Smooth muscle cell (in vitro differentiated cells): Measurements from ENCODE around the gene SLC4A3. TPM values are rescaled to one million over a fixed set of nuclear protein-coding genes. Genes with fewer than 3 reads are reported as not detected.

Source experiments
- DNase-seq: peaks from one replicate; lab custom pipeline; 2025; ENCODE audit not compliant: unreplicated experiment; lab: John Stamatoyannopoulos, UW
- H2AFZ ChIP-seq: fragments of 200-600 bp; sonication (generic); 2 replicates; pipeline ENCODE4 v1.6.0; 2016; ENCODE audit warnings: antibody characterized with exemption, low read depth, mild to moderate bottlenecking
- H3F3A ChIP-seq: fragments of 200-600 bp; sonication (generic); 2 replicates; pipeline ENCODE4 v1.6.0; 2017; ENCODE audit warnings: antibody characterized with exemption, low read depth
- H3K27ac ChIP-seq: fragments of 200-600 bp; sonication (generic); 2 replicates; pipeline ENCODE4 v1.5.1; 2016; ENCODE audit warnings: low read depth, mild to moderate bottlenecking
- H3K27me3 ChIP-seq: fragments of 200-600 bp; sonication (generic); 2 replicates; pipeline ENCODE4 v1.6.1; 2016; ENCODE audit warnings: low read depth, mild to moderate bottlenecking
- H3K36me3 ChIP-seq: fragments of 200-600 bp; sonication (generic); 2 replicates; pipeline ENCODE4 v1.5.1; 2016; ENCODE audit warnings: low read depth
- H3K4me1 ChIP-seq: fragments of 200-600 bp; sonication (generic); 2 replicates; pipeline ENCODE4 v1.5.1; 2016; ENCODE audit warnings: low read depth
- H3K4me2 ChIP-seq: fragments of 200-600 bp; sonication (generic); 2 replicates; pipeline ENCODE4 v1.6.0; 2016; ENCODE audit warnings: mild to moderate bottlenecking
- H3K4me3 ChIP-seq: fragments of 200-600 bp; sonication (generic); 2 replicates; pipeline ENCODE4 v1.5.1; 2016; ENCODE audit warnings: mild to moderate bottlenecking
- H3K79me2 ChIP-seq: fragments of 200-600 bp; sonication (generic); 2 replicates; pipeline ENCODE4 v1.6.0; 2016; ENCODE audit warnings: low read depth, mild to moderate bottlenecking
- H3K9ac ChIP-seq: fragments of 200-600 bp; sonication (generic); 2 replicates; pipeline ENCODE4 v1.6.0; 2016; ENCODE audit warnings: low read depth
- H3K9me3 ChIP-seq: fragments of 200-600 bp; sonication (generic); replicated peaks from 2 replicates; pipeline ENCODE4 v1.5.1; 2016; ENCODE audit warnings: low read depth
- H4K20me1 ChIP-seq: fragments of 200-600 bp; sonication (generic); 2 replicates; pipeline ENCODE4 v1.6.0; 2016; ENCODE audit warnings: low read depth
- CTCF ChIP-seq: fragments of 200-600 bp; sonication (generic); IDR thresholded peaks from 2 replicates; pipeline ENCODE4 v1.5.1; 2017; ENCODE audit warnings: borderline replicate concordance, mild to moderate bottlenecking, antibody characterized with exemption; ENCODE audit not compliant: insufficient read depth, poor library complexity, severe bottlenecking
- WGBS: methylation state at CpG from one replicate; pipeline ENCODE4 v1.1.7; 2016; ENCODE audit warnings: low lambda C conversion rate; 5-methylcytosine and 5-hydroxymethylcytosine counted together
- polyA plus RNA-seq: library from polyadenylated mRNA; unstranded; fragments of >200 nt; fragmentation: Nextera tagmentation; extraction: Ambion mirVana; gene quantifications from 2 replicates; pipeline ENCODE4 v1.2.1, GENCODE V29; 2016
- total RNA-seq: library from RNA; depleted of rRNA; stranded (reverse); fragments of >200 nt; gene quantifications from 2 replicates; pipeline ENCODE4 v1.2.3, GENCODE V29; 2014

Gene SLC4A3
- total and polyA plus RNA-seq, 2 experiments from 2014 or later, result 4.9 to 12.1 TPM

GRCh38 chr2:219664944-219665343, 37.5 kb downstream of the SLC4A3 start:
- H3K36me3 ChIP-seq, result no peaks in the 10 kb centered on the region
- no peak overlapping the region for H3K4me3 ChIP-seq
- no peaks in the 10 kb centered on the region for H3K4me1 ChIP-seq
- no peaks in the 10 kb centered on the region for H3F3A ChIP-seq
- H3K79me2 ChIP-seq, result no peaks in the 10 kb centered on the region
- H3K27me3 ChIP-seq, result no peaks in the 10 kb centered on the region
- H3K27ac ChIP-seq, result no peak overlapping the region
- 36% methylated on average over 4 of the region's 4 CpGs for WGBS
- H3K4me2 ChIP-seq, result no peak overlapping the region
- H3K9ac ChIP-seq, result no peak overlapping the region
- H3K9me3 ChIP-seq, result no peaks in the 10 kb centered on the region
- no peaks in the 10 kb centered on the region for H4K20me1 ChIP-seq
- TF ChIP-seq CTCF, result no peak
- no peak overlapping the region for H2AFZ ChIP-seq
- no peak for DNase-seq

GRCh38 chr2:219665926-219666325, 38.5 kb downstream of the SLC4A3 start:
- Histone ChIP-seq H3K36me3 (no peaks in the 10 kb centered on the region), H3F3A (no peaks in the 10 kb centered on the region), H3K4me1 (no peaks in the 10 kb centered on the region), H3K27me3 (no peaks in the 10 kb centered on the region), H4K20me1 (no peaks in the 10 kb centered on the region), H2AFZ (no peak overlapping the region), H3K9ac (no peak overlapping the region), H3K27ac (no peak overlapping the region), H3K4me3 (no peak overlapping the region), H3K9me3 (no peaks in the 10 kb centered on the region), H3K4me2 (no peak overlapping the region), H3K79me2 (no peaks in the 10 kb centered on the region)
- TF ChIP-seq CTCF, result no peak
- WGBS, result 79% methylated on average over 6 of the region's 6 CpGs
- DNase-seq, result no peak

GRCh38 chr2:219668316-219668715, 40.9 kb downstream of the SLC4A3 start:
- H3K36me3 ChIP-seq, result no peaks in the 10 kb centered on the region
- H3K9me3 ChIP-seq, result no peaks in the 10 kb centered on the region
- no peak overlapping the region for H3K27ac ChIP-seq
- H3K79me2 ChIP-seq, result no peaks in the 10 kb centered on the region
- no peak overlapping the region for H3K4me2 ChIP-seq
- WGBS, result 91% methylated on average over 15 of the region's 15 CpGs
- no peak for TF ChIP-seq CTCF
- no peak for DNase-seq
- no peaks in the 10 kb centered on the region for H3K4me1 ChIP-seq
- H3K27me3 ChIP-seq, result no peaks in the 10 kb centered on the region
- no peaks in the 10 kb centered on the region for H4K20me1 ChIP-seq
- H3K4me3 ChIP-seq, result no peak overlapping the region
- no peak overlapping the region for H2AFZ ChIP-seq
- no peaks in the 10 kb centered on the region for H3F3A ChIP-seq
- no peak overlapping the region for H3K9ac ChIP-seq

- Histone ChIP-seq H3K9me3 (no peaks in the 10 kb centered on the region), H3K4me1 (no peaks in the 10 kb centered on the region), H3K27me3 (no peaks in the 10 kb centered on the region), H2AFZ (no peak overlapping the region), H3K4me3 (no peak overlapping the region), H3K4me2 (no peak overlapping the region), H3K79me2 (no peaks in the 10 kb centered on the region), H4K20me1 (no peaks in the 10 kb centered on the region), H3K27ac (no peak overlapping the region), H3F3A (no peaks in the 10 kb centered on the region), H3K9ac (no peak overlapping the region), H3K36me3 (no peaks in the 10 kb centered on the region)
- TF ChIP-seq CTCF, result no peak
- DNase-seq, result no peak
- WGBS, result 96% methylated on average over 6 of the region's 6 CpGs
Observed at GRCh38 chr2:219670386-219670785, 43.0 kb downstream of the SLC4A3 start.
